Measurements from ENCODE around the gene TRIM58. TPM values are rescaled to one million over a fixed set of nuclear protein-coding genes. Genes with fewer than 3 reads are reported as not detected.

The TRIM58 gene
- total and polyA plus RNA-seq, 8 donors, result 1.6 to 4.8 (median 3.8) TPM

GRCh38 chr1:247825362-247825761 is 31.6 kb upstream of the TRIM58 start:
- intact Hi-C loops (cut with DNase I), result no loop called here
- Histone ChIP-seq H3K4me1 (no peaks in the 10 kb centered on the region), H3K4me3 (no peak overlapping the region), H3K36me3 (no peaks in the 10 kb centered on the region), H3K27me3 (no peaks in the 10 kb centered on the region), H3K27ac (no peak overlapping the region), H3K9me3 (no peaks in the 10 kb centered on the region)
- no peak for TF ChIP-seq CTCF (IDR thresholded peaks at IDR 0.05)
- no peak for DNase-seq
- ATAC-seq, result no peak

DNA sequence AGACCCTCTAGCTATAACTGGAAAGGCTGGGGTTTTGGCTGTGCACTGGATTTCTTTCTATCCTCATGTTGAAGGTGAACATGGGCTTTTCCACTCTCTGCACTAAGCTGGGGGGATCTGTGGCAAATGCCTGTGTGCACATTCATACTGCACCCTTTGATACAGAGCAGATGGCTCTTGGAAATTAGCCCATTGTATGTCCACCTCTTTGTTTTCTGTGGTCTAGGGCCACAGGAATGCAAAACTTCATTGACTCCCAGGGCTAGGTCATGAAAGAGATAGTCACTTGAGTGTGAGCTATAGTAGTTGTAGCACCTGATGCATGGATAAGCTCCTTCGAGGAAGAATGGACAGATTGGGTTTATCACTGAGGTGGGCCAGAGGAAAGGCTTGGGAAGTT is 27.3 kb upstream of the TRIM58 start:
- H3K27ac ChIP-seq, result no peak overlapping the region
- H3K9me3 ChIP-seq, result no peaks in the 10 kb centered on the region
- DNase-seq (no peak), ATAC-seq (no peak)
- H3K27me3 ChIP-seq, result no peaks in the 10 kb centered on the region
- TF ChIP-seq CTCF (IDR thresholded peaks at IDR 0.05), result no peak
- intact Hi-C loops (cut with DNase I), result no loop called here
- no peaks in the 10 kb centered on the region for H3K4me1 ChIP-seq
- H3K36me3 ChIP-seq, result no peaks in the 10 kb centered on the region
- no peak overlapping the region for H3K4me3 ChIP-seq

- no peak for TF ChIP-seq CTCF (IDR thresholded peaks at IDR 0.05)
- H3K4me1 ChIP-seq, result no peaks in the 10 kb centered on the region
- H3K4me3 ChIP-seq, result no peak overlapping the region
- intact Hi-C loops (cut with DNase I), result no loop called here
- H3K9me3 ChIP-seq, result no peaks in the 10 kb centered on the region
- H3K27ac ChIP-seq, result no peak overlapping the region
- DNase-seq, result no peak
- no peaks in the 10 kb centered on the region for H3K27me3 ChIP-seq
- ATAC-seq, result no peak
- no peaks in the 10 kb centered on the region for H3K36me3 ChIP-seq
Observed at GRCh38 chr1:247833601-247834000, 23.4 kb upstream of the TRIM58 start.

GRCh38 chr1:247840818-247841217 is 16.2 kb upstream of the TRIM58 start:
- no peak for DNase-seq
- Histone ChIP-seq H3K4me1 (no peaks in the 10 kb centered on the region), H3K27ac (no peak overlapping the region), H3K4me3 (no peak overlapping the region), H3K36me3 (no peaks in the 10 kb centered on the region), H3K9me3 (no peaks in the 10 kb centered on the region), H3K27me3 (no peaks in the 10 kb centered on the region)
- no peak for ATAC-seq
- TF ChIP-seq CTCF (IDR thresholded peaks at IDR 0.05), result no peak
- intact Hi-C loops (cut with DNase I), result no loop called here

DNA sequence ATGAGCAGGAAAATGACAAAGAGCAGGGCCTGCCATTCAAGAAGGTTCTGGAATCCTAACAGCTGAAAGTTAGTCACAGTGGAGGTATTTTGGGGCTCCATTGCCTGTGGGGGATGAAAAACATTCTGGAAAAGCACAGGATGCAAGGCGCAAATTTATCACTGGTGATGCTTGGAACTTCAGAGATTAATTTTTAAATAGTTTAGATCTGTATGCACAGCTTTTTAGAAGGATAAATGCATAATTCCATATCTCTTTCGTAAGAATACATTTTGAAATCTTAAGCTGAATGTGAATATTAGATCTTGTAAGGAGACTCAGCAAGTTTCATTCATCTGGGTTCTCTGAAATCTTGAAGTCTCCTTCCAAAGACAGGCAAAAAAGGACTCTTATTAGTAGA is 15.2 kb upstream of the TRIM58 start, which contains the start of gene OR11L1:
TSS of gene OR11L1 (minus strand) at position 101 of the 400 bp plus-strand sequence. CDS start at position 101, 0 bp downstream.
- no peaks in the 10 kb centered on the region for H3K36me3 ChIP-seq
- no peak within 1 kb of the TSS for H3K27ac ChIP-seq
- no peaks in the 10 kb centered on the region for H3K9me3 ChIP-seq
- H3K4me1 ChIP-seq, result no peaks in the 10 kb centered on the region
- intact Hi-C loops (cut with DNase I), result no loop called here
- no peaks in the 10 kb centered on the region for H3K27me3 ChIP-seq
- ATAC-seq (no peak), DNase-seq (no peak)
- TF ChIP-seq CTCF (IDR thresholded peaks at IDR 0.05), result no peak
- no peak within 1 kb of the TSS for H3K4me3 ChIP-seq

Data from left lung (tissue), 10 donors.